ENCODE results near the gene PJVK. TPM values are rescaled to one million over a fixed set of nuclear protein-coding genes. Genes with fewer than 3 reads are reported as not detected.
A peak's percentile ranks its signal among the peaks of the same experiment; 100 is the strongest.

PJVK gene
- total and polyA plus RNA-seq, 2 of the 13 experiments (the other 11 are each of a cell fraction or from before 2014, with no cell fraction given), result 1.2 to 2.6 TPM

- H3K4me3 ChIP-seq (replicated peaks in 1 of 3; ENCODE audit: insufficient read depth in 1 of 3, low read depth in 2 of 3, low read length in 3 of 3), result no peak overlapping the region
- H3K4me1 ChIP-seq (ENCODE audit: insufficient read depth, low read length), result peaks cover 32% of the 10 kb centered on the region
- FAIRE-seq (no peak), ATAC-seq (no peak), DNase-seq (ENCODE audit: low spot score) (no peak)
- in situ Hi-C loops (cut with HindIII; ENCODE audit: extremely low pct_ligation_motif_present, low pct_unique_long_range_greater_than_20kb) (no loop called here), intact Hi-C loops (cut with micrococcal nuclease; ENCODE audit: unreplicated experiment) (loop anchor here (5.0 to 10.0 kb wide), 2 partner anchors 462 to 1056 kb away; no protein-coding TSS in a partner anchor)
- WGBS (ENCODE audit: low lambda C conversion rate), result 68% methylated on average over 5 of the region's 5 CpGs
- TF ChIP-seq THAP7 (CRISPR knock-in tag; IDR thresholded peaks at IDR 0.05) (no peak), LCORL (IDR thresholded peaks at IDR 0.05) (peak; percentile 49; the same call in 1 of the 2 replicates), LCORL (CRISPR knock-in tag; IDR thresholded peaks at IDR 0.05) (no peak)
- H3K36me3 ChIP-seq (replicated peaks in 1 of 2; ENCODE audit: control insufficient read depth in 1 of 2, insufficient read depth in 2 of 2, low read length in 2 of 2), result peaks cover 4 to 14% of the 10 kb centered on the region in 2 experiments; a peak in 4 of 5 replicates
- H3K9ac ChIP-seq (ENCODE audit: insufficient read depth, low read depth, low read length), result no peak overlapping the region
- no TSS peak for BruUV-seq (replicated peaks)
- POLR2A ChIA-PET, result interaction anchor here (1.2 to 1.3 kb wide), 2 partner anchors 16 to 27 kb away, joined by 3 to 5 read pairs; no protein-coding TSS in a partner anchor
- no peak overlapping the region for H3K27ac ChIP-seq (ENCODE audit: extremely low read length, insufficient read depth, low read length)
- no peak overlapping the region for H3K4me2 ChIP-seq (ENCODE audit: low read depth, low read length)
- H3K9me3 ChIP-seq (ENCODE audit: low read length), result no peaks in the 10 kb centered on the region
- CTCF ChIA-PET (ENCODE audit: low intra/inter-chr PET ratio, low total read pairs), result no interaction called here
- peaks cover 14% of the 10 kb centered on the region; the same call in 1 of the 2 replicates for H4K20me1 ChIP-seq (ENCODE audit: insufficient read depth, low read length)
- peaks cover 25% of the 10 kb centered on the region for H3K79me2 ChIP-seq (ENCODE audit: insufficient read depth, low read length)
- no peak overlapping the region for H2AFZ ChIP-seq (ENCODE audit: low read length)
- H3K27me3 ChIP-seq (ENCODE audit: control insufficient read depth in 1 of 2, insufficient read depth in 2 of 2, low read length in 2 of 2), result no peaks in the 10 kb centered on the region; a peak in 1 of 5 replicates
Observed at GRCh38 chr2:178452870-178453269, 1.7 kb downstream of the PJVK start.

- Histone ChIP-seq H2AFZ (ENCODE audit: low read length) (no peak overlapping the region), H3K79me2 (ENCODE audit: insufficient read depth, low read length) (no peaks in the 10 kb centered on the region), H3K9ac (ENCODE audit: insufficient read depth, low read depth, low read length) (no peak overlapping the region), H4K20me1 (ENCODE audit: insufficient read depth, low read length) (no peaks in the 10 kb centered on the region), H3K4me1 (ENCODE audit: insufficient read depth, low read length) (peaks cover 12% of the 10 kb centered on the region), H3K4me3 (replicated peaks in 1 of 3; ENCODE audit: insufficient read depth in 1 of 3, low read depth in 2 of 3, low read length in 3 of 3) (no peak overlapping the region), H3K27ac (ENCODE audit: extremely low read length, insufficient read depth, low read length) (no peak overlapping the region), H3K4me2 (ENCODE audit: low read depth, low read length) (no peak overlapping the region), H3K27me3 (ENCODE audit: control insufficient read depth in 1 of 2, insufficient read depth in 2 of 2, low read length in 2 of 2) (no peaks in the 10 kb centered on the region), H3K36me3 (replicated peaks in 1 of 2; ENCODE audit: control insufficient read depth in 1 of 2, insufficient read depth in 2 of 2, low read length in 2 of 2) (no peaks in the 10 kb centered on the region), H3K9me3 (ENCODE audit: low read length) (no peaks in the 10 kb centered on the region)
- no peak for ATAC-seq
- 50% methylated on average over 5 of the region's 5 CpGs for WGBS (ENCODE audit: low lambda C conversion rate)
- no TSS peak for BruUV-seq (replicated peaks)
- ChIA-PET POLR2A (no interaction called here), CTCF (ENCODE audit: low intra/inter-chr PET ratio, low total read pairs) (no interaction called here)
- intact Hi-C loops (cut with micrococcal nuclease; ENCODE audit: unreplicated experiment), result loop anchor here (10.0 kb wide), 1 partner anchor 459 kb away; no protein-coding TSS in a partner anchor
- DNase-seq (ENCODE audit: low spot score), result no peak
- no peak for FAIRE-seq
- no peak for TF ChIP-seq HOXA7 (CRISPR knock-in tag; IDR thresholded peaks at IDR 0.05)
- in situ Hi-C loops (cut with HindIII; ENCODE audit: extremely low pct_ligation_motif_present, low pct_unique_long_range_greater_than_20kb), result no loop called here
Observed at GRCh38 chr2:178455947-178456346, 4.8 kb downstream of the PJVK start.
